Panc1 (cell line): ENCODE results near the gene MZB1. TPM values are rescaled to one million over a fixed set of nuclear protein-coding genes. Genes with fewer than 3 reads are reported as not detected.

ENCODE experiments used
- ATAC-seq: fragments of 200-7000 bp; cut with Tn5 transposase; 2 replicates; pipeline ENCODE4 v1.9.1; 2020; ENCODE audit warnings: mild to moderate bottlenecking, moderate library complexity
- BruUV-seq: library from RNA; stranded (reverse); fragments of 400-500 nt; replicated peaks from 2 replicates; lab custom pipeline; 2021; lab: Mats Ljungman, UMichigan
- CTCF ChIA-PET: fragments of 300-600 bp; sonication (Branson Sonifier 250); formaldehyde crosslinking; loops from one replicate; lab custom pipeline; 2022; ENCODE audit warnings: antibody characterized with exemption; lab: Charles Lee
- POLR2A ChIA-PET: fragments of 300-600 bp; sonication (Branson Sonifier 250); formaldehyde crosslinking; loops from one replicate; lab custom pipeline; 2022; ENCODE audit warnings: antibody characterized with exemption; lab: Charles Lee
- DNase-seq: peaks from one replicate; pipeline ENCODE4 v3.0.0-alpha.2; 2010; ENCODE audit warnings: low read depth, low spot score
- H3K27ac ChIP-seq: 2 replicates; pipeline ENCODE4 v1.5.1; 2011; ENCODE audit warnings: mild to moderate bottlenecking, low read length, inconsistent platforms
- H3K27me3 ChIP-seq: fragments of 200-500 bp; sonication (Bioruptor generic); 2 replicates; pipeline ENCODE4 v1.6.0; 2014; ENCODE audit warnings: low read length, inconsistent platforms; ENCODE audit not compliant: control insufficient read depth, insufficient read depth
- H3K36me3 ChIP-seq: fragments of 200-500 bp; sonication (Bioruptor generic); 2 replicates; pipeline ENCODE4 v1.5.1; 2014; ENCODE audit warnings: inconsistent platforms, mild to moderate bottlenecking, low read length, moderate library complexity; ENCODE audit not compliant: control insufficient read depth, insufficient read depth
- H3K4me1 ChIP-seq: 2 replicates; pipeline ENCODE4 v1.5.1; 2011; ENCODE audit warnings: inconsistent platforms, mild to moderate bottlenecking, low read length, moderate library complexity; ENCODE audit not compliant: control insufficient read depth, insufficient read depth
- H3K4me3 ChIP-seq, 2 experiments: 2 replicates each; pipeline ENCODE4 v1.5.1; 2011 to 2012; ENCODE audit warnings: low read depth in 2 of 2, low read length in 2 of 2, mild to moderate bottlenecking in 2 of 2, inconsistent platforms in 1 of 2, moderate library complexity in 1 of 2
- H3K9me3 ChIP-seq: fragments of 200-500 bp; sonication (Bioruptor generic); 2 replicates; pipeline ENCODE4 v1.5.1; 2014; ENCODE audit warnings: low read depth, mild to moderate bottlenecking, inconsistent platforms, low read length, moderate library complexity; ENCODE audit not compliant: control insufficient read depth, insufficient read depth
- POLR2AphosphoS5 ChIP-seq: IDR thresholded peaks from 2 replicates; pipeline ENCODE4 v1.6.1; 2012; ENCODE audit warnings: mild to moderate bottlenecking, low read depth, low read length, moderate library complexity
- SIN3A ChIP-seq: IDR thresholded peaks from 2 replicates; pipeline ENCODE4 v1.6.1; 2012; ENCODE audit warnings: low read depth, mild to moderate bottlenecking, low read length, moderate library complexity, borderline replicate concordance; ENCODE audit not compliant: insufficient read depth
- TCF7L2 ChIP-seq: IDR thresholded peaks from 2 replicates; pipeline ENCODE4 v1.6.1; 2011; ENCODE audit warnings: mild to moderate bottlenecking, low read depth, low read length, inconsistent platforms
- in situ Hi-C: cut with HindIII; loops from 2 replicates; pipeline ENCODE4 v1.10.0; 2016; ENCODE audit warnings: low sequenced_read_pairs, low pct_unique_long_range_greater_than_20kb
- intact Hi-C: fragments of 100-400 bp; cut with micrococcal nuclease; formaldehyde crosslinking; loops from one replicate; pipeline ENCODE4 v1.10.0; 2022; ENCODE audit not compliant: unreplicated experiment
- total RNA-seq: library from RNA; stranded (reverse); gene quantifications from one replicate; pipeline ENCODE4 v1.2.1, GENCODE V29; 2021; ENCODE audit not compliant: unreplicated experiment
- TF ChIP-seq, protein P1 (sequence below): fragments of 450-650 bp; IDR thresholded peaks from 2 replicates; pipeline ENCODE4 v1.5.1; 2017; ENCODE audit warnings: mild to moderate bottlenecking
- TF ChIP-seq, protein P2 (sequence below), 2 experiments: IDR thresholded peaks; 2 replicates each; pipeline ENCODE4 v1.6.1; 2011 to 2012; ENCODE audit warnings: low read depth in 2 of 2, control low read depth in 1 of 2, low read length in 1 of 2, mild to moderate bottlenecking in 1 of 2, moderate library complexity in 1 of 2; ENCODE audit not compliant: insufficient read depth in 1 of 2

MZB1 gene
- total RNA-seq, 1 experiment from 2014 or later: 0.49 TPM

DNA sequence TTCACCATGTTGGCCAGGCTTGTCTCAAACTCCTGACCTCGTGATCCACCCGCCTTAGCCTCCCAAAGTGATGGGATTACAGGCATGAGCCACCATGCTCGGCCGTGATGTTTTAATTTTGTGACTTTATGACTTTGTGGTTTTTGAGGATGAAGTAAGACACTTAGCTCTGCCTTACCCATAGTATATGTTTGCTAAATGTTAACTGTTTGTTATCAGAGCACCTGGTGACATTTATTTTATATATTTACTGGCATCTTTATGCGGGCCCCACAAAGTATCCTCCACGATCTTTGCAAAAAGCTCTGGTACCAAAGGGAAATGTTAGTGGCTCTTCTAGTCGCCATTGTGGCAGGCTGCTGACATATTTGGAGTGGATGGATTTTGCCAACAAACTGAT lies 13.3 kb downstream of the MZB1 start:
- no TSS peak for BruUV-seq
- intact Hi-C loops (no loop called here), in situ Hi-C loops (no loop called here)
- H3K9me3 ChIP-seq: no peaks in the 10 kb centered on the region
- POLR2A ChIA-PET: no interaction called here
- no peak overlapping the region for H3K27ac ChIP-seq
- no peak for TF ChIP-seq TCF7L2
- TF ChIP-seq, protein P1, sequence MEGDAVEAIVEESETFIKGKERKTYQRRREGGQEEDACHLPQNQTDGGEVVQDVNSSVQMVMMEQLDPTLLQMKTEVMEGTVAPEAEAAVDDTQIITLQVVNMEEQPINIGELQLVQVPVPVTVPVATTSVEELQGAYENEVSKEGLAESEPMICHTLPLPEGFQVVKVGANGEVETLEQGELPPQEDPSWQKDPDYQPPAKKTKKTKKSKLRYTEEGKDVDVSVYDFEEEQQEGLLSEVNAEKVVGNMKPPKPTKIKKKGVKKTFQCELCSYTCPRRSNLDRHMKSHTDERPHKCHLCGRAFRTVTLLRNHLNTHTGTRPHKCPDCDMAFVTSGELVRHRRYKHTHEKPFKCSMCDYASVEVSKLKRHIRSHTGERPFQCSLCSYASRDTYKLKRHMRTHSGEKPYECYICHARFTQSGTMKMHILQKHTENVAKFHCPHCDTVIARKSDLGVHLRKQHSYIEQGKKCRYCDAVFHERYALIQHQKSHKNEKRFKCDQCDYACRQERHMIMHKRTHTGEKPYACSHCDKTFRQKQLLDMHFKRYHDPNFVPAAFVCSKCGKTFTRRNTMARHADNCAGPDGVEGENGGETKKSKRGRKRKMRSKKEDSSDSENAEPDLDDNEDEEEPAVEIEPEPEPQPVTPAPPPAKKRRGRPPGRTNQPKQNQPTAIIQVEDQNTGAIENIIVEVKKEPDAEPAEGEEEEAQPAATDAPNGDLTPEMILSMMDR: no peak
- TF ChIP-seq POLR2AphosphoS5: no peak
- TF ChIP-seq, protein P2, sequence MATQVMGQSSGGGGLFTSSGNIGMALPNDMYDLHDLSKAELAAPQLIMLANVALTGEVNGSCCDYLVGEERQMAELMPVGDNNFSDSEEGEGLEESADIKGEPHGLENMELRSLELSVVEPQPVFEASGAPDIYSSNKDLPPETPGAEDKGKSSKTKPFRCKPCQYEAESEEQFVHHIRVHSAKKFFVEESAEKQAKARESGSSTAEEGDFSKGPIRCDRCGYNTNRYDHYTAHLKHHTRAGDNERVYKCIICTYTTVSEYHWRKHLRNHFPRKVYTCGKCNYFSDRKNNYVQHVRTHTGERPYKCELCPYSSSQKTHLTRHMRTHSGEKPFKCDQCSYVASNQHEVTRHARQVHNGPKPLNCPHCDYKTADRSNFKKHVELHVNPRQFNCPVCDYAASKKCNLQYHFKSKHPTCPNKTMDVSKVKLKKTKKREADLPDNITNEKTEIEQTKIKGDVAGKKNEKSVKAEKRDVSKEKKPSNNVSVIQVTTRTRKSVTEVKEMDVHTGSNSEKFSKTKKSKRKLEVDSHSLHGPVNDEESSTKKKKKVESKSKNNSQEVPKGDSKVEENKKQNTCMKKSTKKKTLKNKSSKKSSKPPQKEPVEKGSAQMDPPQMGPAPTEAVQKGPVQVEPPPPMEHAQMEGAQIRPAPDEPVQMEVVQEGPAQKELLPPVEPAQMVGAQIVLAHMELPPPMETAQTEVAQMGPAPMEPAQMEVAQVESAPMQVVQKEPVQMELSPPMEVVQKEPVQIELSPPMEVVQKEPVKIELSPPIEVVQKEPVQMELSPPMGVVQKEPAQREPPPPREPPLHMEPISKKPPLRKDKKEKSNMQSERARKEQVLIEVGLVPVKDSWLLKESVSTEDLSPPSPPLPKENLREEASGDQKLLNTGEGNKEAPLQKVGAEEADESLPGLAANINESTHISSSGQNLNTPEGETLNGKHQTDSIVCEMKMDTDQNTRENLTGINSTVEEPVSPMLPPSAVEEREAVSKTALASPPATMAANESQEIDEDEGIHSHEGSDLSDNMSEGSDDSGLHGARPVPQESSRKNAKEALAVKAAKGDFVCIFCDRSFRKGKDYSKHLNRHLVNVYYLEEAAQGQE (IDR thresholded peaks at IDR 0.05; ENCODE audit: insufficient read depth in 1 of 2, low read depth in 2 of 2, low read length in 1 of 2): no peak
- no peak for TF ChIP-seq SIN3A
- H3K4me3 ChIP-seq: no peak overlapping the region
- CTCF ChIA-PET: no interaction called here
- 0 out of 2 replicates have a peak, but pooled peaks cover 4% of the 10 kb centered on the region for H3K36me3 ChIP-seq
- no peaks in the 10 kb centered on the region for H3K27me3 ChIP-seq
- DNase-seq: no peak
- ATAC-seq: no peak
- H3K4me1 ChIP-seq: peaks cover 9% of the 10 kb centered on the region

DNA sequence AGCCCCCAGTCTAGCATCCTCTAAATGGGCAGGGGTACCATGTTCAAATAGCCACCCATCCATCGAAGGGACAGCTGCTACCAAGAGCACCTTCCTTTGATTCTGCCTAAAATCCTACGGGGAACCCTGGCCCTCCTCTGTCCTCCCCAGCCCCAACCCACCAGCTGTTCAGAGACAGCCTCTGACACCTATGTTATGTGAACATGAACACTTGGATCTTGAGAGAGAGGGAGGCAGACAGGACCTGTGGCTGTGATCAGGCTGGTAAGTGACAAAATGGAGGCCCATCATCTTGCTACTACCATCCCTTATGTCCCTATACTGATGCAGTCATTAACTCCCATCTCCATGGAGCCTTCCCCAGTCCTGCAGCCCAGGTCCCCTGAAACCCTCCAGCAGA lies 14.8 kb downstream of the MZB1 start:
- Histone ChIP-seq H3K9me3 (no peaks in the 10 kb centered on the region), H3K36me3 (peaks cover 7% of the 10 kb centered on the region; the same call in 1 of the 2 replicates), H3K27me3 (no peaks in the 10 kb centered on the region), H3K4me3 (no peak overlapping the region), H3K4me1 (peaks cover 9% of the 10 kb centered on the region), H3K27ac (no peak overlapping the region)
- POLR2A ChIA-PET: no interaction called here
- in situ Hi-C loops (no loop called here), intact Hi-C loops (no loop called here)
- ATAC-seq (no peak), DNase-seq (no peak)
- CTCF ChIA-PET: no interaction called here
- no peak for TF ChIP-seq POLR2AphosphoS5
- TF ChIP-seq SIN3A: no peak
- TF ChIP-seq, protein P2 (IDR thresholded peaks at IDR 0.05; ENCODE audit: insufficient read depth in 1 of 2, low read depth in 2 of 2, low read length in 1 of 2): no peak
- TF ChIP-seq TCF7L2: no peak
- TF ChIP-seq, protein P1: no peak
- no TSS peak for BruUV-seq
